PC-9 (cell line): ENCODE measurements around the gene STAG1. TPM values are rescaled to one million over a fixed set of nuclear protein-coding genes. Genes with fewer than 3 reads are reported as not detected.
A peak's percentile ranks its signal among the peaks of the same experiment; 100 is the strongest.

Experiments used
- BruUV-seq: library from RNA; stranded (reverse); fragments of 400-500 nt; replicated peaks from 2 replicates; lab custom pipeline; 2021; lab: Mats Ljungman, UMichigan
- CTCF ChIA-PET: fragments of 300-600 bp; sonication (Branson Sonifier 250); formaldehyde crosslinking; loops from one replicate; lab custom pipeline; 2022; ENCODE audit warnings: antibody characterized with exemption; lab: Charles Lee
- POLR2A ChIA-PET: fragments of 300-600 bp; sonication (Branson Sonifier 250); formaldehyde crosslinking; loops from one replicate; lab custom pipeline; 2022; ENCODE audit warnings: antibody characterized with exemption; ENCODE audit not compliant: unreplicated experiment; lab: Charles Lee
- DNase-seq, 2 experiments: peaks; one replicate each; pipeline versions ENCODE4 v3.0.0 to v3.0.0-alpha.2; 2015 to 2022; ENCODE audit warnings: mixed read lengths in 1 of 2
- H2AFZ ChIP-seq: fragments of 200-600 bp; sonication (generic); 2 replicates; pipeline ENCODE4 v1.8.1; 2017; ENCODE audit warnings: antibody characterized with exemption
- H3F3A ChIP-seq: fragments of 200-600 bp; sonication (generic); 2 replicates; pipeline ENCODE4 v1.8.1; 2017; ENCODE audit warnings: antibody characterized with exemption, mild to moderate bottlenecking, low read depth; ENCODE audit not compliant: insufficient read depth
- H3K27ac ChIP-seq: fragments of 200-600 bp; sonication (generic); 2 replicates; pipeline ENCODE4 v1.6.1; 2016; ENCODE audit warnings: mixed run types
- H3K27me3 ChIP-seq: fragments of 200-600 bp; sonication (generic); 2 replicates; pipeline ENCODE4 v1.6.1; 2016; ENCODE audit warnings: low read depth, mixed run types; ENCODE audit not compliant: insufficient read depth
- H3K36me3 ChIP-seq: fragments of 200-600 bp; sonication (generic); 2 replicates; pipeline ENCODE4 v1.6.1; 2016; ENCODE audit warnings: low read depth, mixed run types
- H3K4me1 ChIP-seq: fragments of 200-600 bp; sonication (generic); replicated peaks from 2 replicates; pipeline ENCODE4 v1.6.1; 2016; ENCODE audit warnings: mixed run types; ENCODE audit not compliant: insufficient read depth
- H3K4me2 ChIP-seq: fragments of 200-600 bp; sonication (generic); 2 replicates; pipeline ENCODE4 v1.6.1; 2017; ENCODE audit warnings: mixed run types
- H3K4me3 ChIP-seq: fragments of 200-600 bp; sonication (generic); 2 replicates; pipeline ENCODE4 v1.6.1; 2016; ENCODE audit warnings: mixed run types
- H3K79me2 ChIP-seq: fragments of 200-600 bp; sonication (generic); 2 replicates; pipeline ENCODE4 v1.6.1; 2017; ENCODE audit warnings: low read depth, mixed run types
- H3K9me2 ChIP-seq: fragments of 200-600 bp; sonication (generic); 2 replicates; pipeline ENCODE4 v1.8.1; 2017; ENCODE audit warnings: mild to moderate bottlenecking; ENCODE audit not compliant: insufficient read depth
- H3K9me3 ChIP-seq: fragments of 200-600 bp; sonication (generic); 2 replicates; pipeline ENCODE4 v1.8.1; 2016; ENCODE audit warnings: low read depth; ENCODE audit not compliant: insufficient read depth
- H4K20me1 ChIP-seq: fragments of 200-600 bp; sonication (generic); 2 replicates; pipeline ENCODE4 v1.8.1; 2017; ENCODE audit not compliant: insufficient read depth
- EZH2 ChIP-seq: fragments of 200-600 bp; sonication (generic); IDR thresholded peaks from 2 replicates; pipeline ENCODE4 v1.8.0; 2017; ENCODE audit warnings: antibody characterized with exemption, low read depth
- intact Hi-C: fragments of 100-400 bp; cut with micrococcal nuclease; formaldehyde crosslinking; loops from one replicate; pipeline ENCODE4 v1.10.0; 2022; ENCODE audit not compliant: unreplicated experiment
- total RNA-seq: library from RNA; stranded (reverse); gene quantifications from 2 replicates; pipeline ENCODE4 v1.2.3, GENCODE V29; 2021
- TF ChIP-seq, protein P1 (sequence below): fragments of 200-600 bp; sonication (generic); conservative IDR thresholded peaks from 2 replicates; pipeline ENCODE4 v1.6.1; 2017; ENCODE audit warnings: mixed run types, antibody characterized with exemption, mild to moderate bottlenecking, moderate library complexity

STAG1 gene
- total RNA-seq, 1 experiment from 2014 or later = 39.3 TPM

- Histone ChIP-seq H3K4me1 (no peaks in the 10 kb centered on the region), H3F3A (peaks cover 12% of the 10 kb centered on the region), H3K36me3 (no peaks in the 10 kb centered on the region), H3K27me3 (no peaks in the 10 kb centered on the region), H3K4me2 (no peak overlapping the region), H4K20me1 (no peaks in the 10 kb centered on the region), H3K9me3 (no peaks in the 10 kb centered on the region; the same call in 1 of the 2 replicates), H3K27ac (no peak overlapping the region), H3K79me2 (peaks cover 61% of the 10 kb centered on the region), H3K4me3 (no peak overlapping the region), H3K9me2 (no peaks in the 10 kb centered on the region), H2AFZ (no peak overlapping the region)
- TF ChIP-seq, protein P1, sequence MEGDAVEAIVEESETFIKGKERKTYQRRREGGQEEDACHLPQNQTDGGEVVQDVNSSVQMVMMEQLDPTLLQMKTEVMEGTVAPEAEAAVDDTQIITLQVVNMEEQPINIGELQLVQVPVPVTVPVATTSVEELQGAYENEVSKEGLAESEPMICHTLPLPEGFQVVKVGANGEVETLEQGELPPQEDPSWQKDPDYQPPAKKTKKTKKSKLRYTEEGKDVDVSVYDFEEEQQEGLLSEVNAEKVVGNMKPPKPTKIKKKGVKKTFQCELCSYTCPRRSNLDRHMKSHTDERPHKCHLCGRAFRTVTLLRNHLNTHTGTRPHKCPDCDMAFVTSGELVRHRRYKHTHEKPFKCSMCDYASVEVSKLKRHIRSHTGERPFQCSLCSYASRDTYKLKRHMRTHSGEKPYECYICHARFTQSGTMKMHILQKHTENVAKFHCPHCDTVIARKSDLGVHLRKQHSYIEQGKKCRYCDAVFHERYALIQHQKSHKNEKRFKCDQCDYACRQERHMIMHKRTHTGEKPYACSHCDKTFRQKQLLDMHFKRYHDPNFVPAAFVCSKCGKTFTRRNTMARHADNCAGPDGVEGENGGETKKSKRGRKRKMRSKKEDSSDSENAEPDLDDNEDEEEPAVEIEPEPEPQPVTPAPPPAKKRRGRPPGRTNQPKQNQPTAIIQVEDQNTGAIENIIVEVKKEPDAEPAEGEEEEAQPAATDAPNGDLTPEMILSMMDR = no peak
- TF ChIP-seq EZH2 = no peak
- BruUV-seq = no TSS peak
- CTCF ChIA-PET = no interaction called here
- no peak for DNase-seq
- intact Hi-C loops = no loop called here
- POLR2A ChIA-PET = no interaction called here
These were observed 87.4 kb downstream of the STAG1 start for GRCh38 chr3:136664771-136665170.

GRCh38 chr3:136661282-136661681, 90.9 kb downstream of the STAG1 start:
- no peak overlapping the region for H2AFZ ChIP-seq
- peaks cover 12% of the 10 kb centered on the region for H3F3A ChIP-seq
- TF ChIP-seq, protein P1 = no peak
- ChIA-PET CTCF (interaction anchor here (0.7 kb wide), 1 partner anchor 114 kb away, joined by 7 read pairs; no protein-coding TSS in a partner anchor), POLR2A (no interaction called here)
- H3K4me1 ChIP-seq = no peaks in the 10 kb centered on the region
- no peak for DNase-seq
- H3K9me3 ChIP-seq = no peaks in the 10 kb centered on the region; the same call in 1 of the 2 replicates
- no peaks in the 10 kb centered on the region for H3K36me3 ChIP-seq
- no peak overlapping the region for H3K4me2 ChIP-seq
- H3K79me2 ChIP-seq = peaks cover 73% of the 10 kb centered on the region
- no peaks in the 10 kb centered on the region for H3K27me3 ChIP-seq
- intact Hi-C loops = no loop called here
- H3K9me2 ChIP-seq = no peaks in the 10 kb centered on the region
- H3K4me3 ChIP-seq = no peak overlapping the region
- H4K20me1 ChIP-seq = 0 out of 2 replicates have a peak, but pooled peaks cover 4% of the 10 kb centered on the region
- no TSS peak for BruUV-seq
- H3K27ac ChIP-seq = 0 out of 2 replicates have a peak overlapping the region, but pooled peaks have one; percentile 16

- Histone ChIP-seq H3K9me2 (no peaks in the 10 kb centered on the region), H3K9me3 (peaks cover 9% of the 10 kb centered on the region), H2AFZ (no peak overlapping the region), H4K20me1 (0 out of 2 replicates have a peak, but pooled peaks cover 4% of the 10 kb centered on the region), H3K27ac (no peak overlapping the region), H3K4me3 (no peak overlapping the region), H3K4me2 (no peak overlapping the region), H3K4me1 (no peaks in the 10 kb centered on the region), H3F3A (peaks cover 12% of the 10 kb centered on the region), H3K27me3 (no peaks in the 10 kb centered on the region), H3K36me3 (no peaks in the 10 kb centered on the region; the same call in 1 of the 2 replicates), H3K79me2 (peaks cover 84% of the 10 kb centered on the region)
- BruUV-seq = no TSS peak
- TF ChIP-seq, protein P1 = no peak
- no peak for TF ChIP-seq EZH2
- ChIA-PET POLR2A (no interaction called here), CTCF (no interaction called here)
- intact Hi-C loops = no loop called here
- no peak for DNase-seq
These were observed 93.1 kb downstream of the STAG1 start for GRCh38 chr3:136658946-136659682.
